ENCODE measurements around the gene ARID3B.

DNA sequence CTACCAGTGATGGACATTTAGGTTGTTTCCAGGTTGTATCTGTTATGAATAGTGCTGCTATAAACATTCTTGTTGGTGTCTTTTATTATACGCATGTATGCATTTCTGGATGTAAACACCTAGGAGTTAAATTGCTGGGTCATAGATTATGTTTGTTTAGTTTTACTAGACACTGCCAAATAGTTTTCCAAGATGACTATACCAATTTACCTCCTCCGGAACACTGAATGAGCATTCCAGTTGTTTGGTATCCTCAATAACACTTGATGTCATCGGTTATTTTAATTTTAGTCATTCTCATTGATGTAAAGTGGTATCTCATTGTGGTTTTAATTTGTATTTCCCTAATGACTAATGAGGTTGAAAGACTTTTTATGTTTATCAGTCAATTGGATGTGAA lies 36.6 kb upstream of the ARID3B start:
- TF ChIP-seq CTCF (IDR thresholded peaks at IDR 0.05; ENCODE audit: insufficient read depth, low read length) (no peak), SPI1 (IDR thresholded peaks at IDR 0.05; ENCODE audit: borderline replicate concordance, low read depth) (no peak), POLR2AphosphoS5 (IDR thresholded peaks at IDR 0.05; ENCODE audit: low read depth) (no peak), GABPA (IDR thresholded peaks at IDR 0.05; ENCODE audit: low read depth) (no peak), REST (IDR thresholded peaks at IDR 0.05; ENCODE audit: insufficient replicate concordance, low read depth) (no peak)

All from HL-60 (cell line).